Stimulated activated CD4-positive, alpha-beta T cell treated with anti-CD3 and anti-CD28 coated beads, Interleukin-15, amount 100 ng/mL, for 48 hours (primary cell): Measurements from ENCODE around the gene CDK19.
A peak's percentile ranks its signal among the peaks of the same experiment; 100 is the strongest.

Source experiments
- DNase-seq, 2 donors: peaks; one replicate each; pipeline ENCODE4 v3.0.0-alpha.2; 2020; ENCODE audit warnings: low read depth in 2 of 2

Gene CDK19

GRCh38 chr6:110703010-110703905 lies 112.0 kb downstream of the CDK19 start:
- no peak for DNase-seq

GRCh38 chr6:110699780-110700179 lies 115.5 kb downstream of the CDK19 start:
- DNase-seq: no peak

- DNase-seq: no peak
Measured at GRCh38 chr6:110693994-110694393, 121.3 kb downstream of the CDK19 start.

GRCh38 chr6:110693296-110693695 lies 122.0 kb downstream of the CDK19 start:
- no peak for DNase-seq

- no peak for DNase-seq
Measured at GRCh38 chr6:110690916-110691315, 124.4 kb downstream of the CDK19 start.

GRCh38 chr6:110690106-110690654 lies 125.1 kb downstream of the CDK19 start:
- DNase-seq: no peak

GRCh38 chr6:110689275-110689935 lies 125.9 kb downstream of the CDK19 start:
- no peak for DNase-seq

GRCh38 chr6:110688661-110689268 lies 126.5 kb downstream of the CDK19 start:
- DNase-seq: no peak

- DNase-seq: no peak
Measured at GRCh38 chr6:110687326-110687725, 127.9 kb downstream of the CDK19 start.

GRCh38 chr6:110683241-110683640 lies 132.0 kb downstream of the CDK19 start:
- no peak for DNase-seq

GRCh38 chr6:110682460-110682853 lies 132.8 kb downstream of the CDK19 start:
- peak; percentile 16 to 52 for DNase-seq

- DNase-seq: no peak
Measured at GRCh38 chr6:110681543-110682459, 133.5 kb downstream of the CDK19 start.

- no peak for DNase-seq
Measured at GRCh38 chr6:110676396-110676795, 138.9 kb downstream of the CDK19 start.

GRCh38 chr6:110674096-110674495 lies 141.2 kb downstream of the CDK19 start:
- no peak for DNase-seq

GRCh38 chr6:110672122-110672521 lies 143.1 kb downstream of the CDK19 start:
- no peak for DNase-seq

- DNase-seq: no peak
Measured at GRCh38 chr6:110671447-110671846, 143.8 kb downstream of the CDK19 start.

- DNase-seq: no peak
Measured at GRCh38 chr6:110665600-110665999, 149.7 kb downstream of the CDK19 start.

GRCh38 chr6:110664933-110665332 lies 150.3 kb downstream of the CDK19 start:
- DNase-seq: no peak

- no peak for DNase-seq
Measured at GRCh38 chr6:110662490-110663211, 152.6 kb downstream of the CDK19 start.

- no peak for DNase-seq
Measured at GRCh38 chr6:110661414-110661813, 153.9 kb downstream of the CDK19 start.
